ENCODE measurements around the gene RBM4B.

- no peak for TF ChIP-seq CTCF (conservative IDR thresholded peaks at IDR 0.05; ENCODE audit: low read length)
- no peak for TF ChIP-seq EZH2phosphoT487 (IDR thresholded peaks at IDR 0.05; ENCODE audit: borderline replicate concordance)
Measured at GRCh38 chr11:66680966-66681645, 3.4 kb upstream of the RBM4B start.

Data from Loucy (cell line).